ENCODE data around the gene BCKDHA. TPM values are rescaled to one million over a fixed set of nuclear protein-coding genes. Genes with fewer than 3 reads are reported as not detected.
A peak's percentile ranks its signal among the peaks of the same experiment; 100 is the strongest.

The BCKDHA gene
- total and polyA plus RNA-seq, 8 donors = 9.3 to 34.2 (median 22.1) TPM

DNA sequence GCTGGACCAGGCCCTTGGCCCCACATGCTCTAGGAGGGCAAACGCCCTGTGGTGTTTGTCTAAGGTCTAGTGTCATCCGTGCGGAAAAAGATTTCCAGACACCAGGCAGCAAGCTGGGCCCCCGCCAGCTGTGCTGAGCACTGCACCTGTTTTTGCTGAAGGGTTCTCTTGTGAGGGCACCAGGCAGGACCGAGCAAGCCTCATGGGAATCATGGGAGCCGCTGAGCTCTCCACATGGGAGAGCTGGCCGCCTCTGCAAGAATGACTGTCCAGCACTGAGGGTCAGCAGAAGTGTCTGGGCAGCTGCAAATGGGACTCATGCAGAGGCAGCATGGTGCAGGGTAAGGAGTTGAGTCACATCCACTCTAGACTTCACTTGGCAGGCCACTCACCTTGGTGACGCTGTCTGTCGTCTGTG lies 17.5 kb downstream of the BCKDHA start:
- TF ChIP-seq, protein P1, sequence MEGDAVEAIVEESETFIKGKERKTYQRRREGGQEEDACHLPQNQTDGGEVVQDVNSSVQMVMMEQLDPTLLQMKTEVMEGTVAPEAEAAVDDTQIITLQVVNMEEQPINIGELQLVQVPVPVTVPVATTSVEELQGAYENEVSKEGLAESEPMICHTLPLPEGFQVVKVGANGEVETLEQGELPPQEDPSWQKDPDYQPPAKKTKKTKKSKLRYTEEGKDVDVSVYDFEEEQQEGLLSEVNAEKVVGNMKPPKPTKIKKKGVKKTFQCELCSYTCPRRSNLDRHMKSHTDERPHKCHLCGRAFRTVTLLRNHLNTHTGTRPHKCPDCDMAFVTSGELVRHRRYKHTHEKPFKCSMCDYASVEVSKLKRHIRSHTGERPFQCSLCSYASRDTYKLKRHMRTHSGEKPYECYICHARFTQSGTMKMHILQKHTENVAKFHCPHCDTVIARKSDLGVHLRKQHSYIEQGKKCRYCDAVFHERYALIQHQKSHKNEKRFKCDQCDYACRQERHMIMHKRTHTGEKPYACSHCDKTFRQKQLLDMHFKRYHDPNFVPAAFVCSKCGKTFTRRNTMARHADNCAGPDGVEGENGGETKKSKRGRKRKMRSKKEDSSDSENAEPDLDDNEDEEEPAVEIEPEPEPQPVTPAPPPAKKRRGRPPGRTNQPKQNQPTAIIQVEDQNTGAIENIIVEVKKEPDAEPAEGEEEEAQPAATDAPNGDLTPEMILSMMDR (IDR thresholded peaks at IDR 0.05) = no peak
- ATAC-seq (peak in 3 of 4 donors; percentile 15 to 67 (median 67)), DNase-seq (peak in 1 of 6 donors; percentile 39), FAIRE-seq (no peak)
- no peaks in the 10 kb centered on the region for H3K9me3 ChIP-seq
- H3K27ac ChIP-seq = no peak overlapping the region
- peaks cover under 1 to 2% (median 1%) of the 10 kb centered on the region in 3 donors for H3K4me1 ChIP-seq
- H3K36me3 ChIP-seq = peaks cover 4 to 40% (median 16%) of the 10 kb centered on the region in 3 donors
- no peak overlapping the region for H3K4me3 ChIP-seq
- WGBS, 2 donors = 78 to 88% methylated on average over 9 of the region's 9 CpGs
- intact Hi-C loops (cut with DNase I) = no loop called here
- no peaks in the 10 kb centered on the region for H3K27me3 ChIP-seq

DNA sequence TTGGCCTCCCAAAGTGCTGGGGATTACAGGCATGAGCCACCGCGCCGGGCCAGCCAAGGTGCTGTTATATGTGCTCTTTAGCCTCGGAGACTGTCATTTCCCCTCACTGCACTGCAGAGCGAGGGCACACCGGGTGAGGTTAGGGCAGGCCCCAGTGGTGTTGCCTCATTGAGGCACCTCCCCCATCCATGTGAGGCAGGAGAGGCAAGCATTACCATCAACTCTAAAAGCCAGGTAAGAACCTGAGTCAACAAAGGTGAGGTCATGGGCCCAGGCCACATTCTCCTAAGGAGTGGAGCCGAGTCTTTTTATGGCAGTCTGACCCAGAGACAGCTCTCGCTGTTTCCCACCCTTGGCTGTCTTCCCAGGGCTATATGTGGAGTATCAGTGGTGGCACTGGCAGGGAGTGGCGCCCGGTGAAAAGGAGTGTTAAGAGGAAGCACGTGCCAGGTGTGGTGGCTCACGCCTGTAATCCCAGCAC lies 18.6 kb downstream of the BCKDHA start:
- intact Hi-C loops (cut with DNase I) = no loop called here
- FAIRE-seq (no peak), DNase-seq (peak in 1 of 6 donors; percentile 47), ATAC-seq (peak in 2 of 4 donors; percentile 19 to 49)
- Histone ChIP-seq H3K4me1 (no peaks in the 10 kb centered on the region), H3K36me3 (peaks cover 4 to 51% (median 23%) of the 10 kb centered on the region in 3 donors), H3K4me3 (no peak overlapping the region), H3K27ac (no peak overlapping the region), H3K9me3 (no peaks in the 10 kb centered on the region), H3K27me3 (no peaks in the 10 kb centered on the region)
- 93 to 95% methylated on average over 12 of the region's 12 CpGs for WGBS, 2 donors
- TF ChIP-seq, protein P1 (IDR thresholded peaks at IDR 0.05) = no peak

DNA sequence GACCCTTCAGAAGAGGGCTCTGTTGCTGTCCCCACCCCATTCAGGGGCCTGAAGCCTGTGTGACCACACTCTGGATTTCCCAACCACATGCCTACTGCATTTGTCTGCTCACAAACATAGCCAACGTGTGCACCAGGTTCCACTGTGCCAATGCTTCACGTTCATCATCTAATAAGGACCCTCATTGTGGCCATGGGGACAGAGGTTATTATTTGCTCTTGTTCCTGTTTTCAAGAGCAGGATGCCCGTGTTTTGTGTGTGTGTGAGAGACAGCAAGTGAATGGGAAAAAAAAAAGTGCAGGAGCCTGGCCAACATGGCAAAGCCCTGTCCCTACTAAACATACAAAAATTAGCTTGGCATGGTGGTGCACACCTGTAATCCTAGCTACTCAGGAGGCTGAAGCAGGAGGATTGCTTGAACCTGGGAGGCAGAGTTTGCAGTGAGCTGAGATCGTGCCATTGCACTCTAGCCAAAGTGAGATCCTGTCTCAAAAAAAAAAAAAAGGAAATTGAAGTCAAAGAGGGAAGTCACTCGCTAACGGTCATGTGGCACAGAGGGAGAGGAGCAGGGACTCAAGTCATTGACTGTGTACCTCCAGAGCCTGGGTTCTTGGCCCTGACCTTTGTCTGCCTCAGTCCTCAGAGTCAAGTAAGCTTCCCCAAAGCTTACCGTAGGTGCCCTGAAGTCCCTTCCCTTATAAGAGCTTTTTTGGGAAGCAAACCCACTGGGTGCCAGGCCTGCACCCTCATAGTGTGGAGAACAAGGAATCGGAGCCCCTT lies 22.7 kb downstream of the BCKDHA start:
- FAIRE-seq = no peak
- intact Hi-C loops (cut with DNase I) = no loop called here
- Histone ChIP-seq H3K36me3 (peaks cover 4 to 62% (median 38%) of the 10 kb centered on the region in 3 donors), H3K9me3 (no peaks in the 10 kb centered on the region), H3K27ac (peak overlapping the region in 1 of 4 donors; percentile 33), H3K27me3 (no peaks in the 10 kb centered on the region), H3K4me3 (no peak overlapping the region), H3K4me1 (no peaks in the 10 kb centered on the region)
- DNase-seq = no peak
- peak in 2 of 4 donors; percentile 34 to 72 for ATAC-seq
- TF ChIP-seq, protein P1 (IDR thresholded peaks at IDR 0.05) = no peak
- WGBS, 2 donors = 79 to 80% methylated on average over 8 of the region's 8 CpGs

DNA sequence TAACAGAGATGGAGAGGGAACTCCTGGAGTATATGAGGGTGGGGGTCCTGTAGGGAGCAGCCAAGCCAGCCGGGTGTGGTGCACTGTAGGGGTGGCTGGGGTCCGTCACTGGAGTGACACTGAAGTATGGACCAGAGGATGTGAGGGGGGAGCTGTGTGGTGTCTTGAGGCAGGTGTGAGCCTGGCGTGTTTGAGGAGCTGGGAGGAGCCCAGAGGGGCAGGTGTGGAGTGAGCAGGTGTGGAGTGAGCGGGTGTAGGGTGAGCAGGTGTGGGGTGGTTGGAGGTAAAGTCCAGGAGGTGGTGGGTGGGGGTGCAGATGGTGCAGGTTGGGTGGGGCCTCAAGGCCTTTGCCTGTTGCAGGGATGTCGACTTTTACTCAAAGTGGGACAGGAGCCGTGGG lies 23.7 kb downstream of the BCKDHA start:
- TF ChIP-seq, protein P1 (IDR thresholded peaks at IDR 0.05) = no peak
- Histone ChIP-seq H3K27me3 (no peaks in the 10 kb centered on the region), H3K9me3 (no peaks in the 10 kb centered on the region), H3K4me1 (no peaks in the 10 kb centered on the region), H3K36me3 (peaks cover 4 to 66% (median 40%) of the 10 kb centered on the region in 3 donors), H3K27ac (no peak overlapping the region), H3K4me3 (no peak overlapping the region)
- DNase-seq (peak in 1 of 6 donors; percentile 46), FAIRE-seq (no peak), ATAC-seq (no peak)
- intact Hi-C loops (cut with DNase I) = no loop called here
- WGBS, 2 donors = 83 to 84% methylated on average over 6 of the region's 6 CpGs

DNA sequence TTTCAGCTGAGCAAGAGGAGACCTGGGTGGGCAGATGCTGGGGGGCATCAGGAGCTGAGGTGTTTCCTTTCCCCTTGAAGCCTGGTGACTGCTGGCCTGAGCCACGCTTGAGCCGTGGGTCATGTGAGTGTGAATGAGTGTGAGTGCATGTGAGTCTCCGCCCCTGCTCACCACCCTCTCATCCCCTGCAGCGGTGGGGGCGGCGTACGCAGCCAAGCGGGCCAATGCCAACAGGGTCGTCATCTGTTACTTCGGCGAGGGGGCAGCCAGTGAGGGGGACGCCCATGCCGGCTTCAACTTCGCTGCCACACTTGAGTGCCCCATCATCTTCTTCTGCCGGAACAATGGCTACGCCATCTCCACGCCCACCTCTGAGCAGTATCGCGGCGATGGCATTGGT lies 24.4 kb downstream of the BCKDHA start:
- H3K4me1 ChIP-seq = no peaks in the 10 kb centered on the region
- intact Hi-C loops (cut with DNase I) = no loop called here
- no peaks in the 10 kb centered on the region for H3K27me3 ChIP-seq
- WGBS, 2 donors = 94 to 96% methylated on average over 20 of the region's 20 CpGs
- no peaks in the 10 kb centered on the region for H3K9me3 ChIP-seq
- TF ChIP-seq, protein P1 (IDR thresholded peaks at IDR 0.05) = no peak
- peaks cover 4 to 63% (median 40%) of the 10 kb centered on the region in 3 donors for H3K36me3 ChIP-seq
- H3K27ac ChIP-seq = no peak overlapping the region
- ATAC-seq (no peak), FAIRE-seq (no peak), DNase-seq (peak in 1 of 6 donors; percentile 46)
- H3K4me3 ChIP-seq = no peak overlapping the region
